CD4-positive, alpha-beta T cell treated with Interleukin-17A for 1 hour (primary cell): Measurements from ENCODE around the gene NELL1.

Source experiments
- DNase-seq: peaks from one replicate; pipeline ENCODE4 v3.0.0-alpha.2; 2020

NELL1 gene

GRCh38 chr11:20991471-20991870 is 322.1 kb downstream of the NELL1 start:
- no peak for DNase-seq

GRCh38 chr11:21007297-21007696 is 337.9 kb downstream of the NELL1 start:
- DNase-seq: no peak

- DNase-seq: no peak
These were observed 348.9 kb downstream of the NELL1 start for GRCh38 chr11:21018248-21018647.

- DNase-seq: no peak
These were observed 357.3 kb downstream of the NELL1 start for GRCh38 chr11:21026685-21027084.

- no peak for DNase-seq
These were observed 368.5 kb downstream of the NELL1 start for GRCh38 chr11:21037850-21038249.

- no peak for DNase-seq
These were observed 369.4 kb downstream of the NELL1 start for GRCh38 chr11:21038801-21039200.

DNA sequence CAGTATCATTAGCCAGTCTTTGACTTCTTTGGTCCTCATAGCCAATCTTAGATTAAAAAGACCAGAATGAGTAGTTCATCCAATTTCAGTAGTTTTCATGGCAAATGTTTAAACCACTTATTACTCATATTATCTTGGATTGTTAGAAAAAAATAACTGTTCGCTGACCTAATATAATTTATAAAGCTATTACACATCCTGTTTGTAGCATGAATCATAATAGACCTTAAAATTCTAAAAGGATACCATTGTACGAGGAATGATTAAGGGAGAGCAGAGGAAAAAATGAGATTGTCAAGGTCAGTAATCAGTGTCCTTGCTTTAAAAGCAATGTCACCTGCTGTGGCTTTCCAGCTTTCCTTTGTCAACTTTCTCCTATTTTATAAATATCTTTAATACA is 371.2 kb downstream of the NELL1 start:
- DNase-seq: no peak

DNA sequence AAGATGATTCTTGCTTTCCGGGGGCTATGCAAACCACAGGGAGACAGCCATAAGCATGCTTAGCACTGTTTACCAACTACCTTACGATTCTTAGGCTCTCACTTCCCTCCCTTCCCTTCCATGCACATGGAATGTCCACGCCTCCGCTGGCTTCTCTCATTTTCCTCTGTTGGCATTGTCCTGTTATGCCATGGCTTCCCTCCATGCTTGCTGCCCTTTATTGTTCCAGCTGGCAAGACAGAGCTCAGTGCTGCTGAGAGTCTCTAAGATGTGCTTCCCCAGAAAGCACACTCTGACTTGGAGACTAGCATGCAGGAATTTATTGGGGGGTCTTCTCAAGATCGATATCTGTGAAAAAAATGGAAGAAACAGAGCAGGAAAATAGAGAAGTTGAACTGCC is 379.2 kb downstream of the NELL1 start:
- no peak for DNase-seq

DNA sequence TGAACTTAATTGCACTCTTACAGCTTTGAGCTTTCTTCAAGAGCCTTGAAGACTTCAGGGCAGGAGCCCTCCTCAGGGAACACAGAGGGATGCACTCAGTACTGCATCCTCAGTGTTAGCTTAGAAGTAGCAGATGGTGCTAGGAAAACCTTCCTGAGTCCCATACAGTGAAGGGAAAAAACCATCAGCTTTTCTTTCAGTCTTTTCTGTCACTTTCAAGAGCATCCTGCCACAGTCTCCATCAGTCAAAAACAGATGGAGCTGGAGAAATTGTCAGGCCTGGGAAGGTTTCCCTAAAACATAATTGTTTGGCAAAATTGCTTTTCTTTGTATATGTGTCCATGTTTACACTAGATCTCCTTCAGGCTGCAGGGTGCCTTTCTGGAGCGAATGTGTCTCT is 384.1 kb downstream of the NELL1 start:
- DNase-seq: no peak

- no peak for DNase-seq
These were observed 387.3 kb downstream of the NELL1 start for GRCh38 chr11:21056644-21057043.

DNA sequence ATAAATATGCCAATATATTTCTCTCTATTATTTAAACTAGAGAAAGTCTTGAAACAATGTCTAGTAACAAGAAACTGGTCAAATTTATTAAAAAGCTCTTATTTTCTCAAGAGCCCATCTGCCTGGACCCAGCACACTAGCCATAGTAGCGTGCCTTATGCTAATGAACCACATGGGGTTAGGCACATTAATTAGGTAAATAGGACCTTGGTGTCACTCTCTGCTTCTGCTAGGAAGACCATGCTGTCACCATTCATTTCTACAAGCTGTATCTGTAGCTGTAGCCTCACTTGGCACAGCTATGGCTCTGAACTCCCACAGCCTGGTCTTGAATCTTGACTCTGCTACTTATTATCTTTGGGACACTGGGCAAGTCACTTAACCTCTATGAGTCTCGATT is 390.5 kb downstream of the NELL1 start:
- DNase-seq: no peak

- DNase-seq: no peak
These were observed 396.6 kb downstream of the NELL1 start for GRCh38 chr11:21066030-21066429.

- DNase-seq: no peak
These were observed 399.5 kb downstream of the NELL1 start for GRCh38 chr11:21068886-21069285.

- no peak for DNase-seq
These were observed 400.5 kb downstream of the NELL1 start for GRCh38 chr11:21069909-21070308.

GRCh38 chr11:21072558-21072957 is 403.2 kb downstream of the NELL1 start:
- DNase-seq: no peak

- no peak for DNase-seq
These were observed 413.5 kb downstream of the NELL1 start for GRCh38 chr11:21082853-21083252.

DNA sequence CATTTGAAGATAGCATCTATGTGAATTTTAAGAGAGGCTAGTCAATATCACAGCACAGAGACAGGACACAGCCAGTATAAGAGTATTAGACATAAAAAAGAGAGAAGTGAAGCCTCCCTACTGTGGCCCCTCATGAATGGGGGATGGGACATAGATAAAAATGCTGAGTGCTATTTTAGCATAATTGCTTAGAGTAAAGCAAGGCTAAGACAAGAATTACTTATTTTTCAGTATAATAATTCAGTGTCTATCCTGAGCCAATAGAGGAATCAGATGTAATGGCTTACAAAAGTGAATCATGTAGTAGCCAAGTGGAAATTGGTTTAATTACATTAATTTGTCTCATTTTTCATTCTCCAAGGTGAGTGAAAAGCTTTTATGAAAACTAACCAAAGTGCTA is 419.5 kb downstream of the NELL1 start:
- DNase-seq: no peak

- DNase-seq: no peak
These were observed 435.3 kb downstream of the NELL1 start for GRCh38 chr11:21104641-21105040.

DNA sequence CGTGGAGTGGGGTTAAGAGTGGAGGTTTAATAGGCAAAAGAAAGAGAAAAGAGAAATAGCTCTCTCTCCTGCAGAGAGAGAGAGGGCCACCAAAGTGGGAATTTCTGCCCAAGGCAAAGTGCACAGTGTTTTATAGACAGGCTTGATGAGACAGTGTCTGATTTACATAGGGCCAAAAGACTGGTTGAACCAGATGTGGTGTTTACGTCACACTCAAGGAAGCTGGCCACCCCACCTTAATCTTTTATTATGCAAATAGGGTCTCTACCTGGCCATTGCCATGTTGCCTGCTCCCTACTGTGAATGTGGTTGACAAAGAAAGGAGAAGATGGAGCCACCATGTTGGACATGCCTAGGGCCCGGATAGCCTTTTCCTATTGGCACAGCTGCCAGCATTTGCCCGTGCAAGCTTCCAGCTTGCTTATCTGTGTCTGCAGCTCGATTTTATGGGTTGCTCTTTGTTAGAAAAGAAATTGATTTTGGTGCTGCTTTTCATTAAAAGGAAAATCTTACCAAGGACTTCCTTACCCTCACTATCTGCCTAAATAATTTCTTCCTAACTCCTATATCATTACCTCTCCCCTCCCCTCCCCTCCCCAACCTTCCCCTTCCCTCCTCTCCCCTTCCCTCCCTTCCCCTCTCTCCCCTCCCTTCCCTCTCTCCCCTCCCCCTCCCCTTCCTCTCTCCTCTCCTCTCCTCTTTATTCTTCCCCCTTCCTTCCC is 436.0 kb downstream of the NELL1 start:
- no peak for DNase-seq

DNA sequence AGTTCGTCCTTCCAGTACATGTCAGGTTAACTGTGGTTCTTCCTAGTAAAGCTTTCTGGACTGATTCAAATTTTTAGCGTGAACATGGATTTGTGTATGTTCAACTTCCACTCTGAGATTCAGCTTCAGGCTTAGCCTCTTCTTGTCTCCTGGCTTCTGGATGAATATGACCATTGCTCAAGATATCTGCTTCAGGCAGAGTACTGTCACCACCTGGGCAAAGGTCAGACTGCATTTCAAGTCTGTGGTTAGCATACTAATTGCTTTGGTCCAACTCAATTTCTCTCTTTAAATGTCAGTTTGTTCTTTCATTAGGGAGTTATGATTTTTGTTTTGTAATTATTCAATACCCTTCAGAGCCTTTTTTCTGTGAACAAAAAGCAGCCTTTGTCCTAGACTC is 440.0 kb downstream of the NELL1 start:
- no peak for DNase-seq

DNA sequence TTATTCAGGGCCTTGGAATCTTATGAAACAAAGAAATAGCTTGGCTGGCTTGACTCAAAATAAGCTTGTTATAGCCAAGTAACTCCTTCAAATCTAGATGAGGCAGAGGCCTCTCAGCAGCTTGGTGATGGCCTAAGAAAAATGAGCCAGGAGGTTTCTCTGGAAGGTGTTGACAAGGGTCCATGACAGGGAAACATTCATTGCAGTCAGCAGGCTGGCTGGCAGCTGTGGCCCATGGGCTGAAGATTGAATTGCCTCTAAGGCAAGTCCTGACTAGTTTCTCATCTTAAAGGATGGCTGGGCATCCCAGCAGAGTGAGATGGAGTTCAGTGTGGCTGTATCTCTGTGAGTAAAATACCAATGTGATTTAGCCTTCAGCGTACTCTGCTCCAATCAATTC is 441.0 kb downstream of the NELL1 start:
- no peak for DNase-seq

- no peak for DNase-seq
These were observed 444.5 kb downstream of the NELL1 start for GRCh38 chr11:21113876-21114275.

GRCh38 chr11:21116009-21116408 is 446.6 kb downstream of the NELL1 start:
- DNase-seq: no peak

DNA sequence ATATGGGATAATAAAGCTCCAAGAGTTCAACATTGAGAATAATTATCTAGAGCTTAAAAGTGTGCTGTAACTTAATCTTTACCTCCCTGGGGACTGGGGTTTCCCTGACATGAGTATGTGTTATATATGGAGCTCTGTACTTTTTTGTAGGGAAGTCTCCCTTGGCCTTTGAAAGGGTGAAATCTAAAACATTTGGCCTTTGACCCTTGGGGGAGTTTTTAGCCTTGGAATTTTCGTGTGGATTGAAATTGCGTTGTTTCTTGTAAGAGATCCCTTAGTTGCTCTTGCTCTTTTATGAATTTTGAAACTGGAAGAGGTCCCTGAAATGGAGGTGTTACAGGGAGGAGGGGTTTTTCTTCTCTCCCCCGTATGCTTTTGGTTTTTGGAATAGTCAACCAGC is 450.0 kb downstream of the NELL1 start:
- no peak for DNase-seq

- no peak for DNase-seq
These were observed 452.6 kb downstream of the NELL1 start for GRCh38 chr11:21121991-21122390.

GRCh38 chr11:21122523-21122922 is 453.1 kb downstream of the NELL1 start:
- no peak for DNase-seq
